ELF-1 (cell line): ENCODE measurements around the gene DNAH17.

Source experiments
- DNase-seq: peaks from one replicate; pipeline ENCODE4 v3.0.0-alpha.2; 2016; ENCODE audit warnings: low read depth, low spot score

Gene DNAH17

GRCh38 chr17:78547035-78547434, 30.2 kb downstream of the DNAH17 start:
- no peak for DNase-seq

- no peak for DNase-seq
Observed at GRCh38 chr17:78546476-78546875, 30.7 kb downstream of the DNAH17 start.

GRCh38 chr17:78544881-78545755, 32.1 kb downstream of the DNAH17 start:
- DNase-seq = no peak

- no peak for DNase-seq
Observed at GRCh38 chr17:78541488-78542206, 35.5 kb downstream of the DNAH17 start.

GRCh38 chr17:78539781-78540180, 37.4 kb downstream of the DNAH17 start:
- DNase-seq = no peak

GRCh38 chr17:78538033-78538776, 39.0 kb downstream of the DNAH17 start:
- DNase-seq = peak; percentile 30

- no peak for DNase-seq
Observed at GRCh38 chr17:78537217-78537860, 39.9 kb downstream of the DNAH17 start.

- no peak for DNase-seq
Observed at GRCh38 chr17:78535273-78536197, 41.7 kb downstream of the DNAH17 start.

GRCh38 chr17:78534492-78535272, 42.5 kb downstream of the DNAH17 start:
- DNase-seq = no peak

GRCh38 chr17:78532922-78533640, 44.1 kb downstream of the DNAH17 start:
- DNase-seq = no peak

GRCh38 chr17:78532311-78532710, 44.9 kb downstream of the DNAH17 start:
- no peak for DNase-seq

- DNase-seq = no peak
Observed at GRCh38 chr17:78530675-78531074, 46.5 kb downstream of the DNAH17 start.

GRCh38 chr17:78529871-78530670, 47.1 kb downstream of the DNAH17 start:
- no peak for DNase-seq

- no peak for DNase-seq
Observed at GRCh38 chr17:78529251-78529650, 47.9 kb downstream of the DNAH17 start.

- DNase-seq = no peak
Observed at GRCh38 chr17:78528541-78528940, 48.7 kb downstream of the DNAH17 start.

- DNase-seq = no peak
Observed at GRCh38 chr17:78527345-78527744, 49.9 kb downstream of the DNAH17 start.

GRCh38 chr17:78526231-78527025, 50.8 kb downstream of the DNAH17 start:
- no peak for DNase-seq
